ENCODE results near the gene CNTNAP5.

GRCh38 chr2:123976054-123976648, 48.9 kb upstream of the CNTNAP5 start:
- TF ChIP-seq POLR2A (IDR thresholded peaks at IDR 0.05; ENCODE audit: extremely low read depth, insufficient read length), result no peak
- no peak for TF ChIP-seq CTCF (IDR thresholded peaks at IDR 0.05; ENCODE audit: low read depth, low read length)
